ENCODE data around the gene PREX1.

DNA sequence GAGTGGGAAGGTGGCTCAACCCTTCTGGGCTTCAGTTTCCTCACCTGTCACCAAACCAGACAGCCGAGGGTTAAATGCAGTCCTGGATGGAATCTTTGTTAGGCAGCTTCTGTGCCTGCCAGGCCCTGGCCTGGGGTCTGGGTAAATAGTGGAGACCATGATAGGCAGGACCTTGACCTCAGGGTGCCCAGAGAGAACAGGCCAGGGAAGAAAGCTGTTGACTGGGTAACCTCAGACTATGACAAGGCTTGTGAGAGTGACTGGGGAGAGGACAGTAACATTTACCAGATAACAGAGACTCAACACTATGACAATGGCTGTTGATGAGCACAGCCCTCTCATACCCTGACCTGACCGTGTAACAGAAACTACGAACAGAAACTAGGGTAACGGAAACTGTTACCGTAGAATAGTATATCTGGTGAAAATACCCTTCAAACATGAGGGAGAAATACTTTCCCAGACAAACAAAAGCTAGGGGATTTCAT lies 218.3 kb downstream of the PREX1 start:
- TF ChIP-seq, protein P1, sequence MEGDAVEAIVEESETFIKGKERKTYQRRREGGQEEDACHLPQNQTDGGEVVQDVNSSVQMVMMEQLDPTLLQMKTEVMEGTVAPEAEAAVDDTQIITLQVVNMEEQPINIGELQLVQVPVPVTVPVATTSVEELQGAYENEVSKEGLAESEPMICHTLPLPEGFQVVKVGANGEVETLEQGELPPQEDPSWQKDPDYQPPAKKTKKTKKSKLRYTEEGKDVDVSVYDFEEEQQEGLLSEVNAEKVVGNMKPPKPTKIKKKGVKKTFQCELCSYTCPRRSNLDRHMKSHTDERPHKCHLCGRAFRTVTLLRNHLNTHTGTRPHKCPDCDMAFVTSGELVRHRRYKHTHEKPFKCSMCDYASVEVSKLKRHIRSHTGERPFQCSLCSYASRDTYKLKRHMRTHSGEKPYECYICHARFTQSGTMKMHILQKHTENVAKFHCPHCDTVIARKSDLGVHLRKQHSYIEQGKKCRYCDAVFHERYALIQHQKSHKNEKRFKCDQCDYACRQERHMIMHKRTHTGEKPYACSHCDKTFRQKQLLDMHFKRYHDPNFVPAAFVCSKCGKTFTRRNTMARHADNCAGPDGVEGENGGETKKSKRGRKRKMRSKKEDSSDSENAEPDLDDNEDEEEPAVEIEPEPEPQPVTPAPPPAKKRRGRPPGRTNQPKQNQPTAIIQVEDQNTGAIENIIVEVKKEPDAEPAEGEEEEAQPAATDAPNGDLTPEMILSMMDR (conservative IDR thresholded peaks at IDR 0.05 in 1 of 2, IDR thresholded peaks at IDR 0.05 in 1 of 2; ENCODE audit: low read depth in 1 of 2, low read length in 2 of 2) = no peak
- TF ChIP-seq EZH2 (IDR thresholded peaks at IDR 0.05; ENCODE audit: low read length, missing control alignments) = no peak

All from fibroblast of lung (primary cell).